ENCODE results near the gene GRAMD2A.
A peak's percentile ranks its signal among the peaks of the same experiment; 100 is the strongest.

GRAMD2A gene

DNA sequence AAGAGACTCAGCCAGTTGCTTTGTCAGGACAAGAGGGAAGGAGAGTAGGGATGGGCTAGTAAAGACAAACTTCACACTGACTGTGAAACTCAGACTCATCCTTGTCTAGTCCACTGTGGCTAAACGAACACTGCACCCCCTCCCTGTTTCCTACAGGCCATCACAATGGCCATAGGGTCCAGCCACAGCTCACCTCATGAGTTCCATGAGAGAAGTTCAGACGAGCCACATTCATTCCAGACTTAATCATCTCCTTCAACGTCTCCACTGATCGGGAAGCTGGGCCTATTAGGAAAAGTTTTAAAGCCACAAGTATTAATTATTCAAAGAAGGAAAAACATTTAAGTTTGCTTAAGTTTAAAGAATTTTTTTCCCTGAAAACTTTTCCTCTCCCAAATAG, 19.6 kb upstream of the GRAMD2A start:
- no peak for DNase-seq (ENCODE audit: low spot score)

DNA sequence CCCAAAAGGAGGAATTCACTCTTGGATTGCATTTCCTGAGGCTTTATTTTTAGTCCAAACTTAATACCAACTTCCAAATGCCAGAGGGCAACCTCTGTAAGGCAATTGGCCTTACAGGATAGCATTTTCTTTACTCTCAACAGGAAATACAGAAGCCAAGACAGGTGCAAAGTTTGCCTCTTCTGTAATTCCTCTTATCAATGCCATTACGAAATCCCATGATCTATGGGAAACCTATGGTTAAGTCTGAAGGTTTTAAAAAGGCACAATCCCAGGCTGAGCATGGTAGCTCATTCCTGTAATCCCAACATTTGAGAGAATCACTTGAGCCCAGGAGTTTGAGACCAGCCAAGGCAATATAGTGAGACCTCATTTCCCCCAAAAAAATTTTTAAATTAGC, 18.5 kb upstream of the GRAMD2A start:
- DNase-seq (ENCODE audit: low spot score) = no peak

GRCh38 chr15:72207558-72208085, 10.0 kb upstream of the GRAMD2A start:
- no peak for DNase-seq (ENCODE audit: low spot score)

- no peak for DNase-seq (ENCODE audit: low spot score)
These were observed 9.1 kb upstream of the GRAMD2A start for GRCh38 chr15:72206677-72207000.

GRCh38 chr15:72205896-72206676, 8.5 kb upstream of the GRAMD2A start:
- no peak for DNase-seq (ENCODE audit: low spot score)

DNA sequence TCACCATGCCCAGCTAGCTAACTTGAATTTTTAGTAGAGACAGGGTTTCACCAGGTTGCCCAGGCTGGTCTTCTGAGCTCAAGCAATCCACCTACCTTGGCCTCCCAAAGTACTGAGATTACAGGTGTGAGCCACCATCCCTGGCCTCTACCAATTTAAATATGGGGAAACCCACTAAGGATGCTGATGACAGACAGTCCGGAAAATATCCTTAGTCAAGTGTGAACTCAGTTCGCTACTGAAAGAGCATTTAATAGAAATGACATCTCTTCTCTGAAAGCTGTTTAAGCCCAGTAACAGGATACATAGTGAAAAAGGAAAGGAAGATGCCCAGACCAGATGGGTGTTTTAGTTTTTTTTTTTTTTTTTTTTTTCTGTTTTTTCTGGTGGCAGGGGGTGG, 7.7 kb upstream of the GRAMD2A start:
- no peak for DNase-seq (ENCODE audit: low spot score)

- DNase-seq (ENCODE audit: low spot score) = no peak
These were observed 5.9 kb upstream of the GRAMD2A start for GRCh38 chr15:72203507-72203837.

DNA sequence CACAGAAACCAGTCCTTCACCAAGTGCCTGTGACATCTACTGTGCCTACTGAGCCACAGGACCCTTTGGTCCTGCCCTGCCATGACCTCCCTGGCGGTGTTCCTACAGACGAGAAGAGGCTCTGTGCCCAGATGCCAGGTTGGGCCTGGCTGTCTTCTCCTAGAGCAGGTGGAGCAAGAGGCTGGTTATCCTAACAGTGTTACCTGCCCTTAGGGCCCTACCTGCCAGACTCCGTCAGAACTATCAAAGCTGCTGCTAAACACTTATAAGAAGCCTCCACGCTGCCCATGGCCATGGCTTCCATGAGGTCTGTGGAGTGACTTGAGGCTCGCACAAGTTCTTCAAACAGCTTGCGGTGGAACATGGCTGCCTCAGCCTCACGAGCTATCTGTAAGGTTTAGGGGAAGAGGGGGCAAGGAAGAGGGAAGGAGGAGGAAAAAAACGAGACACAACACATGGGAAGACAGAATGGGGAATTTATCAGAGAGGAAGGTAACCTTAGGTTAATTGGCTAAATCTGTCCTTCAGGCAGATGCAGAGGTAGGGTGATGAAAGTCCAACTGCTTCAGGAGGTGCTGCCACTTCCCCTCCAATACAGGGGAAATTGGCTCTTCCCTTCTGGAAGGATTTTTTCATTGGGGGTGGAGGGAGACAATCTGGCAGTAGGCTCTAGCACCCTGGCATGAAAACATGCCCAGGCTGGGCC, 5.4 kb upstream of the GRAMD2A start:
- no peak for DNase-seq (ENCODE audit: low spot score)

GRCh38 chr15:72202302-72202701, 4.7 kb upstream of the GRAMD2A start:
- no peak for DNase-seq (ENCODE audit: low spot score)

- DNase-seq (ENCODE audit: low spot score) = no peak
These were observed 3.9 kb upstream of the GRAMD2A start for GRCh38 chr15:72201391-72201921.

- no peak for DNase-seq (ENCODE audit: low spot score)
These were observed 3.0 kb upstream of the GRAMD2A start for GRCh38 chr15:72200395-72201237.

GRCh38 chr15:72199721-72200212, 2.2 kb upstream of the GRAMD2A start:
- peak; percentile 77 for DNase-seq (ENCODE audit: low spot score)

- DNase-seq (ENCODE audit: low spot score) = no peak
These were observed 1.6 kb upstream of the GRAMD2A start for GRCh38 chr15:72199205-72199515.

- no peak for DNase-seq (ENCODE audit: low spot score)
These were observed 993 bp upstream of the GRAMD2A start for GRCh38 chr15:72198356-72199204.

DNA sequence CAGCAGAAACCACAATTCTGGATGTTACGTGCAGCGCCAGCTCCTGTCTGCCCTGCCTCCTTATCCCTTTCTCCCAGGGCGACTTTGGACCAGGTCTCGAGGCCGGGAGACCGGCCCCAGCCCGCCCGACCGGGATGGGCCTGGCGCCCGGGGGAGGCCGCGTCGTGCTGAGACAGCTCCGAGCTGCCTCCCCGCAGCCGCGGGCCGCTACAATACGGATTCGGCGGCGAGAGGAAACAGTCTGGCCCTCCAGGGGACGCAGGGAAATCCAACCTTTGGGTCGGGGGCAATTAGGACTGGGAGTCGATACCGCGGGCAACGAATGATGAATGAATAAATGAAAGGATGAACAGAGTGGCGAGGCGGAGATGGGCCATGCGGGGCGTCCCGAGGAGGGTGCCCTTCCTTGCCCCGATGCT, 537 bp downstream of the GRAMD2A start:
- DNase-seq (ENCODE audit: low spot score) = no peak

DNA sequence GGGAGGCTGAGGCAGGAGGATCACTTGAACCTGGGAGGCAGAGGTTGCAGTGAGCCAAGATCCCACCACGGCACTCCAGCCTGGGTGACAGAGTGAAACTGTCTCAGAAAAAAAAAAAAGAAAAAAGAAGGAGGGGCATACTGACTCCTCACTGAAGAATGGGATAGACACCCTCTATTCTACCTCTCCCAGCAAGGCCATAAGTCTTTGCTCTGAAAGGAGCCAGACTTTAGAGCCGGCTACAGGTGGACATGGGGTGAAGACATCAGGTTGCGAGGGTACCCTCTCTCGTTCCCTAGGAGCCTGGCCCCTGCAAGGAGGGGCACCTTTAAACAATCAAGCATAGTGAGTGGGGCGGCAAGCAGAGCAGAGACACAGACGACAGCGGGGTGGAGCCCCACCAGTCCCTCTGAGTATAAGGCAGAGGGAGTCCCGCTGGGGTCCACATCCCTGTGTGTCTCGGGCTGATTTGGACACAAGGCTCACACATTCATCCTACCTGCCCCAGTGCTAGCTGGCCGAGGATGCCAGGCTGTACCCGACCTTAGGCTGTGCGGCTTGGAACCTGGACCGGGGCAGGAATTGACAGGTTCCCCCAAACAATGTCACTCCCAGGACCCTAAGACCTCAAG, 1.1 kb downstream of the GRAMD2A start:
- no peak for DNase-seq (ENCODE audit: low spot score)

DNA sequence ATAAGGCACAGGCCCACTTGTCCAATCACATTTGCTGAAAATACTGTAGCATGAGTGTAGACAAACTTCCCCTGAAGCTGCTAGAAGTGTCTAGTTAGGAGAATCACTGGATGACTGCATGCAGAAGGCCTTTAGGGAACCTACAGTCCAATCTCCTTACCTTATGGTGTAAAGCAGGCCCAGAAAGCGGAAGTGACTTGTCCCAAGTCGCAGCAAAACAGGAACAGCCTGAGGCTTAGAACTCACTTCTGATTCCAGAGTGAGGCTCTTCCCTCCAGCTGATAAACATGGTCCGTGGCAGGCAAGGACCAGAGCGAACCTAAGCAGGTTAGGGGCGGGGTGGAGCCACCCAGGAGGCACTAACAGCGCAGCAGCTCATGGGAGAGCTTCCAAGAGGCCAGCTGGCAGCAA, 2.5 kb downstream of the GRAMD2A start:
- DNase-seq (ENCODE audit: low spot score) = no peak

DNA sequence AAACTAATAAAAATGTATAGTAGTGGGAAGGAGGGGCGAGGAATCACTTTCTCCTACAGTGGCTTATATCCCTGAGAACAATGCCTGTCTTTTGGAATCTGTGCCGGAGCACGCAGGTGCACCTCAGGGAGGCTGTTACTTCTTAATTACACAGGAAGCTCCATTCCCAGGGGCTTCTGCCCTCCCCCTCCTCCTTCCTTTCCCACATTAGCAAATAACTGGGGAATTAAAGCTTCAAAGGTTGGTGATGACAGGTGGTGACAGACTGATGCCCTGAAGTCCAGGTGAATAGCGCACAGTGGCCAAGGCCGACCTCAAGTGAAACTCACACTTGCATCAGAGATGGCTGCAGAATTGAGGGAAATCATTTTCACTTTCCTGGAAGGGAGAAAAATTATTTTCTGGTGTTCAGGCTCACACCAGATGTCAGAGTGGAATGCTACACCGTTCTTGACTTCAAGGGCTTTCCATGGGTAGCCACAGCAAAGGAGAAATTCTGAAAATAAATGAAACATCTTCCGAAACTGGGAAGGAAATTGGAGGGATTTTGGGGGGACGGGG, 3.7 kb downstream of the GRAMD2A start:
- no peak for DNase-seq (ENCODE audit: low spot score)

- DNase-seq (ENCODE audit: low spot score) = no peak
These were observed 5.2 kb downstream of the GRAMD2A start for GRCh38 chr15:72192416-72192815.

DNA sequence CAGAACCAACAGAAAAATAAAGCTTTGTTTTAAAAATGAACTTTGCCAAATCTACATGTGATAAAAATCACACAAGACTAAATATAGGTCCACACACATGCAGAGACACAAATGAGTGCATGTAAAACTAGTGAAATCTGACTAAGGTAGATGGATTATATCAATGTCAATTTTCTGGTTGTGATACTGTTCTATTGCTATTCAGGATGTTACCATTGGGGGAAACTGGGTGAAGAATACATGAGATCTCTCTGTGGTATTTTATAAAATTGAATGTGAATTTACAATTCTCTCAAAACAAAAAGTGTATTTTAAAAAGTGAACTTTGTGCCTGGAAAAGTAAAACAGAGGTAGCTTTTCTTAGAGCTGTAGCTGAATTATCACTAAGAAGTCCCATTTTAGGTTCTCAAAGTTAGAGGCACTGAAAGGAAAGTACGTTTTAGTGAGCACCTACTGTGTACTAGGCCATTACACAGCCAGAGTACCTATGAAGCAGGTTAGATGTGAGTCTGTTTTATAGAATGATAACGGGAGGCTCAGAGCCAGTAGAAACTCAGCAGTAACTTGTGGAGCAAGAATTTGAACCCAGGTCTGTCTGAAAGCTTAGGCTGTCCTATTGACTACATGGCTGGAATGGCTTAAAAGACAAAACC, 8.2 kb downstream of the GRAMD2A start:
- no peak for DNase-seq (ENCODE audit: low spot score)
